HEK293 (cell line): ENCODE data around the gene CENPP.

Experiments
- CTCF ChIA-PET: fragments of 350-600 bp; formaldehyde crosslinking; extraction: SDS; loops from one replicate; lab custom pipeline; 2021; ENCODE audit warnings: antibody characterized with exemption; lab: Yijun Ruan, JAX
- POLR2A ChIA-PET: fragments of 300-600 bp; formaldehyde crosslinking; extraction: SDS; loops from one replicate; lab custom pipeline; 2020; ENCODE audit warnings: antibody characterized with exemption, inconsistent platforms; lab: Yijun Ruan, JAX
- H3K27ac ChIP-seq: fragments of 200-500 bp; sonication (Bioruptor generic); 2 replicates; pipeline ENCODE4 v1.5.1; 2014; ENCODE audit warnings: low read depth, low read length, control low read depth, inconsistent platforms; ENCODE audit errors: extremely low read depth
- H3K36me3 ChIP-seq, 2 experiments: fragments of 200-500 bp in 1 of 2; sonication (Bioruptor generic) in 1 of 2; 1 replicate in 1 of 2; 2 replicates in 1 of 2; pipeline ENCODE4 v1.5.1; 2014 to 2017; ENCODE audit warnings: inconsistent platforms in 2 of 2, low read length in 2 of 2; ENCODE audit not compliant: control insufficient read depth in 2 of 2, insufficient read depth in 1 of 2
- H3K4me1 ChIP-seq: fragments of 200-500 bp; sonication (Bioruptor generic); 2 replicates; pipeline ENCODE4 v1.5.1; 2014; ENCODE audit warnings: mild to moderate bottlenecking, low read length, inconsistent platforms; ENCODE audit not compliant: control insufficient read depth, insufficient read depth
- H3K4me3 ChIP-seq: 2 replicates; pipeline ENCODE4 v1.5.1; 2011; ENCODE audit warnings: low read depth, mild to moderate bottlenecking, control low read depth, low read length, moderate library complexity
- H3K9me3 ChIP-seq: fragments of 200-500 bp; sonication (Bioruptor generic); 2 replicates; pipeline ENCODE4 v1.5.1; 2014; ENCODE audit warnings: low read depth, low read length, inconsistent platforms; ENCODE audit not compliant: control insufficient read depth, insufficient read depth
- KLF16 ChIP-seq: fragments of 450-650 bp; formaldehyde crosslinking; IDR thresholded peaks from 2 replicates; pipeline ENCODE4 v1.5.1; 2017; ENCODE audit warnings: missing biosample characterization, missing genetic modification characterization
- PRDM1 ChIP-seq: fragments of 450-650 bp; formaldehyde crosslinking; IDR thresholded peaks from 2 replicates; pipeline ENCODE4; 2016; ENCODE audit warnings: missing biosample characterization, missing genetic modification characterization
- SALL2 ChIP-seq: fragments of 450-650 bp; formaldehyde crosslinking; IDR thresholded peaks from 2 replicates; pipeline ENCODE4 v1.5.0; 2017; ENCODE audit warnings: missing biosample characterization, mild to moderate bottlenecking, missing genetic modification characterization, borderline replicate concordance
- SP7 ChIP-seq: fragments of 450-650 bp; formaldehyde crosslinking; IDR thresholded peaks from 2 replicates; pipeline ENCODE4 v1.5.1; 2016; ENCODE audit warnings: missing biosample characterization, missing genetic modification characterization
- ZBTB7A ChIP-seq: fragments of 450-650 bp; formaldehyde crosslinking; IDR thresholded peaks from 2 replicates; pipeline ENCODE4 v1.5.1; 2016; ENCODE audit warnings: low read depth, missing biosample characterization, missing genetic modification characterization
- ZNF10 ChIP-seq: fragments of 450-650 bp; formaldehyde crosslinking; IDR thresholded peaks from 2 replicates; pipeline ENCODE4 v1.5.1; 2017; ENCODE audit warnings: missing biosample characterization, missing genetic modification characterization
- ZNF132 ChIP-seq: fragments of 450-650 bp; formaldehyde crosslinking; IDR thresholded peaks from 2 replicates; pipeline ENCODE4 v1.5.1; 2017; ENCODE audit warnings: missing biosample characterization, missing genetic modification characterization, borderline replicate concordance
- ZNF155 ChIP-seq: fragments of 450-650 bp; formaldehyde crosslinking; IDR thresholded peaks from 2 replicates; pipeline ENCODE4 v1.5.1; 2016; ENCODE audit warnings: missing biosample characterization, missing genetic modification characterization
- ZNF184 ChIP-seq: fragments of 450-650 bp; IDR thresholded peaks from 2 replicates; pipeline ENCODE4 v1.5.1; 2018; ENCODE audit warnings: missing biosample characterization, mild to moderate bottlenecking, missing genetic modification characterization
- ZNF239 ChIP-seq: fragments of 450-650 bp; formaldehyde crosslinking; IDR thresholded peaks from 2 replicates; pipeline ENCODE4 v1.5.1; 2016; ENCODE audit warnings: missing biosample characterization, missing genetic modification characterization
- ZNF354C ChIP-seq: fragments of 450-650 bp; formaldehyde crosslinking; IDR thresholded peaks from 2 replicates; pipeline ENCODE4 v1.5.1; 2016; ENCODE audit warnings: missing biosample characterization, missing genetic modification characterization, low read depth, borderline replicate concordance
- ZNF48 ChIP-seq: fragments of 450-650 bp; formaldehyde crosslinking; IDR thresholded peaks from 2 replicates; pipeline ENCODE4 v1.5.1; 2016; ENCODE audit warnings: missing biosample characterization, missing genetic modification characterization
- ZNF530 ChIP-seq: fragments of 450-650 bp; formaldehyde crosslinking; IDR thresholded peaks from 2 replicates; pipeline ENCODE4 v1.5.1; 2016; ENCODE audit warnings: low read depth, missing biosample characterization, missing genetic modification characterization
- ZNF626 ChIP-seq: fragments of 450-650 bp; sonication (Bioruptor Pico); formaldehyde crosslinking; IDR thresholded peaks from 2 replicates; pipeline ENCODE4 v1.5.1; 2018; ENCODE audit warnings: missing biosample characterization, missing genetic modification characterization, inconsistent platforms
- ZNF654 ChIP-seq: fragments of 450-650 bp; formaldehyde crosslinking; IDR thresholded peaks from 2 replicates; pipeline ENCODE4 v1.5.1; 2016; ENCODE audit warnings: low read depth, missing biosample characterization, missing genetic modification characterization
- ZNF658 ChIP-seq: fragments of 450-650 bp; formaldehyde crosslinking; IDR thresholded peaks from 2 replicates; pipeline ENCODE4; 2016; ENCODE audit warnings: missing biosample characterization, missing genetic modification characterization
- ZNF777 ChIP-seq: fragments of 450-650 bp; formaldehyde crosslinking; IDR thresholded peaks from 2 replicates; pipeline ENCODE4 v1.5.1; 2017; ENCODE audit warnings: missing biosample characterization, missing genetic modification characterization, borderline replicate concordance
- ZNF830 ChIP-seq: fragments of 450-650 bp; IDR thresholded peaks from 2 replicates; pipeline ENCODE4 v1.5.0; 2018; ENCODE audit warnings: missing biosample characterization, missing genetic modification characterization, low read depth, mild to moderate bottlenecking, moderate library complexity
- TF ChIP-seq, protein P1 (sequence below): fragments of 450-650 bp; formaldehyde crosslinking; IDR thresholded peaks from 2 replicates; pipeline ENCODE4 v1.5.1; 2016; ENCODE audit warnings: missing biosample characterization, missing genetic modification characterization
- TF ChIP-seq, protein P2 (sequence below): fragments of 450-650 bp; formaldehyde crosslinking; IDR thresholded peaks from 2 replicates; pipeline ENCODE4 v1.5.1; 2016; ENCODE audit warnings: missing biosample characterization, missing genetic modification characterization
- TF ChIP-seq, protein P3 (sequence below): fragments of 450-650 bp; formaldehyde crosslinking; IDR thresholded peaks from 2 replicates; pipeline ENCODE4 v1.5.1; 2016; ENCODE audit warnings: missing biosample characterization, missing genetic modification characterization
- TF ChIP-seq, protein P4 (sequence below): fragments of 450-650 bp; formaldehyde crosslinking; IDR thresholded peaks from 2 replicates; pipeline ENCODE4 v1.5.1; 2016; ENCODE audit warnings: missing biosample characterization, missing genetic modification characterization, borderline replicate concordance
- TF ChIP-seq, protein P5 (sequence below): sonication (generic); formaldehyde crosslinking; IDR thresholded peaks from 2 replicates; pipeline ENCODE4 v1.8.1; 2022; ENCODE audit warnings: mild to moderate bottlenecking, moderate library complexity, missing genetic modification reagents

The CENPP gene

DNA sequence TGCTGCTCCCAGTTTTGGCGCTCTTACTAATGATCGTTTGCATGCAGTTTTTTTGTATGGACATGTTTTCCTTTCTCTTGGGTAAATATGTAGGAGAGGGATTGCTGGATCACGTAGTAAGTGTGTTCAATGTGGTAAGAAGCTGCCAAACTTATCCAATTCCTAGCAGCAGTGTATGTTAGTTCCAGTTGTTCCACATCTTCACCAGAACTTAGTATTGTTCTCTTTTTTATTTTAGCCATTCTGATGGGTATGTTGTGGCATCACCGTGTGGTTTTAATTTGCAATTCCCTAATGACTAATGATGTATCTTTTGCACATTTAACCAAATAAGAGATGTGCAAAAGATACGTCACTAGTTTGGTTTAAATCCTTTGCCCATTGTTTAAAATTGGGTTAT lies 278.2 kb downstream of the CENPP start:
- Histone ChIP-seq H3K9me3 (no peaks in the 10 kb centered on the region), H3K36me3 (no peaks in the 10 kb centered on the region), H3K4me1 (peaks cover 6% of the 10 kb centered on the region; the same call in 1 of the 2 replicates), H3K4me3 (no peak overlapping the region), H3K27ac (no peak overlapping the region)
- CTCF ChIA-PET, result no interaction called here
- POLR2A ChIA-PET, result no interaction called here
- TF ChIP-seq ZNF184 (tag by site-specific recombination), result peak; percentile 99
- TF ChIP-seq ZNF239, result no peak

DNA sequence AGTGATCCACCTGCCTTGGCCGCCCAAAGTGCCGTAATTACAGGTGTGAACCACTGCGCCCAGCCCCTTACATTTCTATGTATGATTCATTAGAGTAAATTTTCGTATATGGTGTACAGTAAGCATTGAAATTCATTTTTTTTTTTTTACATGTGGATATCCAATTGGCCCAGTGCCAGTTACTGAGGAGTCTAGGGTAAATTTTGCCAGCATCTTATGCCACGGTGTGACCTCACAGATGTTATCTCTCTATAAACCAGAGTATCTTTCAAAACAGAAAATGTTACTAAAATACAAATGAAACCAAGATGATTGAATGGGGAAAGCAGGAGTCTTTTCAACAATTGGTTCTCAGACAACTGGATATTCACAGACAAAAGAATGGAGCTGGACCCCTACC lies 279.5 kb downstream of the CENPP start:
- Histone ChIP-seq H3K4me1 (0 out of 2 replicates have a peak, but pooled peaks cover 6% of the 10 kb centered on the region), H3K4me3 (no peak overlapping the region), H3K9me3 (no peaks in the 10 kb centered on the region), H3K36me3 (no peaks in the 10 kb centered on the region), H3K27ac (no peak overlapping the region)
- TF ChIP-seq ZNF48 (tag by site-specific recombination) (no peak), SALL2 (tag by site-specific recombination) (no peak), ZNF155 (tag by site-specific recombination) (no peak), ZNF530 (tag by site-specific recombination) (no peak), ZNF10 (tag by site-specific recombination) (no peak), KLF16 (tag by site-specific recombination) (no peak), ZNF626 (tag by site-specific recombination) (no peak), ZNF830 (tag by site-specific recombination) (no peak), ZBTB7A (no peak), ZNF354C (no peak)
- TF ChIP-seq, protein P1, sequence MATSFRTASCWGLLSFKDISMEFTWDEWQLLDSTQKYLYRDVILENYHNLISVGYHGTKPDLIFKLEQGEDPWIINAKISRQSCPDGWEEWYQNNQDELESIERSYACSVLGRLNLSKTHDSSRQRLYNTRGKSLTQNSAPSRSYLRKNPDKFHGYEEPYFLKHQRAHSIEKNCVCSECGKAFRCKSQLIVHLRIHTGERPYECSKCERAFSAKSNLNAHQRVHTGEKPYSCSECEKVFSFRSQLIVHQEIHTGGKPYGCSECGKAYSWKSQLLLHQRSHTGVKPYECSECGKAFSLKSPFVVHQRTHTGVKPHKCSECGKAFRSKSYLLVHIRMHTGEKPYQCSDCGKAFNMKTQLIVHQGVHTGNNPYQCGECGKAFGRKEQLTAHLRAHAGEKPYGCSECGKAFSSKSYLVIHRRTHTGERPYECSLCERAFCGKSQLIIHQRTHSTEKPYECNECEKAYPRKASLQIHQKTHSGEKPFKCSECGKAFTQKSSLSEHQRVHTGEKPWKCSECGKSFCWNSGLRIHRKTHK (tag by site-specific recombination), result no peak
- TF ChIP-seq, protein P2, sequence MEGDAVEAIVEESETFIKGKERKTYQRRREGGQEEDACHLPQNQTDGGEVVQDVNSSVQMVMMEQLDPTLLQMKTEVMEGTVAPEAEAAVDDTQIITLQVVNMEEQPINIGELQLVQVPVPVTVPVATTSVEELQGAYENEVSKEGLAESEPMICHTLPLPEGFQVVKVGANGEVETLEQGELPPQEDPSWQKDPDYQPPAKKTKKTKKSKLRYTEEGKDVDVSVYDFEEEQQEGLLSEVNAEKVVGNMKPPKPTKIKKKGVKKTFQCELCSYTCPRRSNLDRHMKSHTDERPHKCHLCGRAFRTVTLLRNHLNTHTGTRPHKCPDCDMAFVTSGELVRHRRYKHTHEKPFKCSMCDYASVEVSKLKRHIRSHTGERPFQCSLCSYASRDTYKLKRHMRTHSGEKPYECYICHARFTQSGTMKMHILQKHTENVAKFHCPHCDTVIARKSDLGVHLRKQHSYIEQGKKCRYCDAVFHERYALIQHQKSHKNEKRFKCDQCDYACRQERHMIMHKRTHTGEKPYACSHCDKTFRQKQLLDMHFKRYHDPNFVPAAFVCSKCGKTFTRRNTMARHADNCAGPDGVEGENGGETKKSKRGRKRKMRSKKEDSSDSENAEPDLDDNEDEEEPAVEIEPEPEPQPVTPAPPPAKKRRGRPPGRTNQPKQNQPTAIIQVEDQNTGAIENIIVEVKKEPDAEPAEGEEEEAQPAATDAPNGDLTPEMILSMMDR (tag by site-specific recombination), result no peak
- TF ChIP-seq, protein P3, sequence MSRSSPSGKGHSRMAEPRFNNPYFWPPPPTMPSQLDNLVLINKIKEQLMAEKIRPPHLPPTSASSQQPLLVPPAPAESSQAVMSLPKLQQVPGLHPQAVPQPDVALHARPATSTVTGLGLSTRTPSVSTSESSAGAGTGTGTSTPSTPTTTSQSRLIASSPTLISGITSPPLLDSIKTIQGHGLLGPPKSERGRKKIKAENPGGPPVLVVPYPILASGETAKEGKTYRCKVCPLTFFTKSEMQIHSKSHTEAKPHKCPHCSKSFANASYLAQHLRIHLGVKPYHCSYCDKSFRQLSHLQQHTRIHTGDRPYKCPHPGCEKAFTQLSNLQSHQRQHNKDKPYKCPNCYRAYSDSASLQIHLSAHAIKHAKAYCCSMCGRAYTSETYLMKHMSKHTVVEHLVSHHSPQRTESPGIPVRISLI (tag by site-specific recombination), result no peak
- TF ChIP-seq, protein P4, sequence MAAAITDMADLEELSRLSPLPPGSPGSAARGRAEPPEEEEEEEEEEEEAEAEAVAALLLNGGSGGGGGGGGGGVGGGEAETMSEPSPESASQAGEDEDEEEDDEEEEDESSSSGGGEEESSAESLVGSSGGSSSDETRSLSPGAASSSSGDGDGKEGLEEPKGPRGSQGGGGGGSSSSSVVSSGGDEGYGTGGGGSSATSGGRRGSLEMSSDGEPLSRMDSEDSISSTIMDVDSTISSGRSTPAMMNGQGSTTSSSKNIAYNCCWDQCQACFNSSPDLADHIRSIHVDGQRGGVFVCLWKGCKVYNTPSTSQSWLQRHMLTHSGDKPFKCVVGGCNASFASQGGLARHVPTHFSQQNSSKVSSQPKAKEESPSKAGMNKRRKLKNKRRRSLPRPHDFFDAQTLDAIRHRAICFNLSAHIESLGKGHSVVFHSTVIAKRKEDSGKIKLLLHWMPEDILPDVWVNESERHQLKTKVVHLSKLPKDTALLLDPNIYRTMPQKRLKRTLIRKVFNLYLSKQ, result no peak
- ChIA-PET POLR2A (no interaction called here), CTCF (interaction anchor here (0.6 to 0.8 kb wide), 2 partner anchors 310 to 466 kb away, joined by 3 read pairs; no protein-coding TSS in a partner anchor)

DNA sequence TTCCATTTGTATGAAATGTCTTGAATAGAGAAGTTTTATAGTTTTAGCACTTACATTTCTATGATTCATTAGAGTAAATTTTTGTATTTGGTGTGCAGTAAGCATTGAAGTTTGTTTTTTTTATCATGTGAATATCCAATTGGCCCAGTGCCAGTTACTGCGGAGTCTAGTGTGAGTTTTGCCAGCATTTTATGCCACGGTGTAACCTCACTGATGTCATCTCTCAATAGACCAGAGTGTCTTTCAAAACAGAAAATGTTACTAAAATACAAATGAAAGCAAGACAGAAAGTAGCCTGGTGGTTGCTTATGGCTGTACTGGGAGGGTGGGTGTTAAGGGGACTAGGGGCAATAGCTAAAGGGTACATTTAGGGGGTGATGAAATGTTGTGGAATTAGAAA lies 281.3 kb downstream of the CENPP start:
- Histone ChIP-seq H3K4me1 (0 out of 2 replicates have a peak, but pooled peaks cover 6% of the 10 kb centered on the region), H3K4me3 (no peak overlapping the region), H3K9me3 (no peaks in the 10 kb centered on the region), H3K36me3 (peaks cover 0 to 16% of the 10 kb centered on the region in 2 experiments; a peak in 1 of 3 replicates), H3K27ac (no peak overlapping the region)
- CTCF ChIA-PET, result interaction anchor here (1.5 kb wide), 1 partner anchor 467 kb away, joined by 7 read pairs; no protein-coding TSS in a partner anchor
- POLR2A ChIA-PET, result no interaction called here
- TF ChIP-seq ZNF132 (tag by site-specific recombination), result no peak
- TF ChIP-seq, protein P5, sequence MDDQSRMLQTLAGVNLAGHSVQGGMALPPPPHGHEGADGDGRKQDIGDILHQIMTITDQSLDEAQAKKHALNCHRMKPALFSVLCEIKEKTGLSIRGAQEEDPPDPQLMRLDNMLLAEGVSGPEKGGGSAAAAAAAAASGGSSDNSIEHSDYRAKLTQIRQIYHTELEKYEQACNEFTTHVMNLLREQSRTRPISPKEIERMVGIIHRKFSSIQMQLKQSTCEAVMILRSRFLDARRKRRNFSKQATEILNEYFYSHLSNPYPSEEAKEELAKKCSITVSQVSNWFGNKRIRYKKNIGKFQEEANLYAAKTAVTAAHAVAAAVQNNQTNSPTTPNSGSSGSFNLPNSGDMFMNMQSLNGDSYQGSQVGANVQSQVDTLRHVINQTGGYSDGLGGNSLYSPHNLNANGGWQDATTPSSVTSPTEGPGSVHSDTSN, result no peak
- no peak for TF ChIP-seq PRDM1 (tag by site-specific recombination)
- no peak for TF ChIP-seq ZNF777
- TF ChIP-seq SP7 (tag by site-specific recombination), result no peak
- TF ChIP-seq ZNF654 (tag by site-specific recombination), result no peak
- TF ChIP-seq ZNF658, result no peak
